Mammary epithelial cell (primary cell): ENCODE measurements around the gene HNF4A.

Source experiments
- CTCF ChIP-seq, 2 donors: IDR thresholded peaks in 1 of 2; conservative IDR thresholded peaks in 1 of 2; 2 replicates each; pipeline ENCODE4 v1.5.1; 2011 to 2012; ENCODE audit warnings: inconsistent platforms in 2 of 2, low read length in 2 of 2, mild to moderate bottlenecking in 2 of 2, control low read depth in 1 of 2, low read depth in 1 of 2; ENCODE audit not compliant: insufficient read depth in 1 of 2; ENCODE audit errors: extremely low read depth in 1 of 2
- EZH2 ChIP-seq: IDR thresholded peaks from 2 replicates; pipeline ENCODE4 v1.6.1; 2012; ENCODE audit warnings: low read length, inconsistent platforms, borderline replicate concordance

GRCh38 chr20:44439318-44439717 is 83.8 kb downstream of the HNF4A start:
- TF ChIP-seq CTCF (conservative IDR thresholded peaks at IDR 0.05 in 1 of 2, IDR thresholded peaks at IDR 0.05 in 1 of 2; ENCODE audit: extremely low read depth in 1 of 2, insufficient read depth in 1 of 2, low read depth in 1 of 2, low read length in 2 of 2): no peak
- no peak for TF ChIP-seq EZH2
